Measurements from ENCODE around the gene HLA-DRB5.

DNA sequence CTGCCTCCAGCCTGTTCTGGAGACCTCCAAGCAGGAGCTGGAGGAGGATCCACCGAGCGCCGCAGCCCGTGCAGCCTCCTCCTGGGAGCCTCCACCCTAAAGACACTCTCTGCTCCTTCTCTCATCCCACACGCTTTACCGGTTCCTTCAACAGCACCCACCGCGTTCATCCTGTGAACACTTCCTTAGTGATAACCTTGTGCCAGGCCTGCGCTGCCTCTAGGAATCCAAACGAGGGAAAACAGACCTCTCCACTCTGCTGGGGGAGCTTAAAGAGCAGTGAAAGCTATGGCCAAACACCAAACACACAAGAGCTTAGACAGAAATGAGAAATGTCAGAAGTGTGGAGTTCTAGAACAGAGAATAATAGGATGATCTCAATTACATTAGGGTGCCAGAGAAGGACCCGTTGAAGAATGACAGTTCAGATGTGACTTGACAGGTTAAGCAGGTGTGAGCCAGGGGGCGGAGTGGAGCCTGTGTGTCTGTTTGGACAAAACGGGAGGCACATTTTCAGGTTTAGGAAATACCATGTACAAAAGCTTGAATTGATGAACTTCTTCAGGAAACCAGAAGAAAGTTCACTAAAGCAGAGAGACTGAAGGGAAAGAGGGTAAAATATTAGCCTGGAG, 28.5 kb upstream of the HLA-DRB5 start:
- TF ChIP-seq POLR2A (IDR thresholded peaks at IDR 0.05): no peak
- TF ChIP-seq CTCF (IDR thresholded peaks at IDR 0.05): no peak

Data from adrenal gland (tissue), 5 donors.